ENCODE results near the gene MUC2. TPM values are rescaled to one million over a fixed set of nuclear protein-coding genes. Genes with fewer than 3 reads are reported as not detected.

Gene MUC2
- total and polyA plus RNA-seq, 2 donors (not counting 1 experiment from before 2014, with no cell fraction given) = not detected

DNA sequence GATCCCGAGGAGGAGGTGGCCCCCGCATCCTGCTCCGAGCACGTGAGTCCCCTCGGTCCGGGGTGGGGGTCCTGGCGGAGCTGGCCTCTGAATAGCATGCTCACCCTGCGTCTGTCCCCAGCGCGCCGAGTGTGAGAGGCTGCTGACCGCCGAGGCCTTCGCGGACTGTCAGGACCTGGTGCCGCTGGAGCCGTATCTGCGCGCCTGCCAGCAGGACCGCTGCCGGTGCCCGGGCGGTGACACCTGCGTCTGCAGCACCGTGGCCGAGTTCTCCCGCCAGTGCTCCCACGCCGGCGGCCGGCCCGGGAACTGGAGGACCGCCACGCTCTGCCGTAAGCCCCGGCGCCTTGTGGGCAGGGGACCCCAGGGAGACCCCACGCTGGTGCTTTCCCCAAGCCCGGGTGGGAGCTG is 3.5 kb downstream of the MUC2 start:
- Histone ChIP-seq H3K79me2 (ENCODE audit: control insufficient read depth, insufficient read depth, low read length) (no peaks in the 10 kb centered on the region), H3K27ac (ENCODE audit: low read length in 2 of 2) (no peak overlapping the region), H2AFZ (ENCODE audit: insufficient read depth, low read depth, low read length, poor library complexity, severe bottlenecking) (no peak overlapping the region), H3K9me3 (ENCODE audit: control extremely low read depth in 1 of 3, control insufficient read depth in 2 of 3, insufficient read depth in 1 of 3, low read length in 2 of 3) (no peaks in the 10 kb centered on the region), H3K4me3 (ENCODE audit: control extremely low read depth in 1 of 5, extremely low read depth in 1 of 5, insufficient read depth in 1 of 5, low read depth in 2 of 5, low read length in 4 of 5) (no peak overlapping the region), H3K4me1 (ENCODE audit: control insufficient read depth in 2 of 2, insufficient read depth in 2 of 2, low read length in 2 of 2) (no peaks in the 10 kb centered on the region), H3K9ac (ENCODE audit: low read length) (no peak overlapping the region), H3K4me2 (replicated peaks; ENCODE audit: low read depth, low read length, poor library complexity, severe bottlenecking) (no peak overlapping the region), H3K36me3 (replicated peaks in 1 of 2; ENCODE audit: control extremely low read depth in 1 of 2, control insufficient read depth in 1 of 2, extremely low read depth in 1 of 2, insufficient read depth in 2 of 2, low read length in 1 of 2) (no peaks in the 10 kb centered on the region), H3K27me3 (replicated peaks in 1 of 4; ENCODE audit: control extremely low read depth in 1 of 4, control insufficient read depth in 3 of 4, insufficient read depth in 4 of 4, low read length in 3 of 4) (peaks cover 0 to 2% (median 0%) of the 10 kb centered on the region in 4 experiments), H4K20me1 (ENCODE audit: control insufficient read depth, insufficient read depth, low read length, poor library complexity, severe bottlenecking) (no peaks in the 10 kb centered on the region)
- no peak overlapping the region for H3K4me3 Mint-ChIP-seq
- intact Hi-C loops (cut with micrococcal nuclease) = no loop called here
- ChIA-PET CTCF (no interaction called here), POLR2A (no interaction called here)
- 89% methylated on average over 35 of the region's 39 CpGs for WGBS (ENCODE audit: insufficient coverage)
- TF ChIP-seq EZH2 (IDR thresholded peaks at IDR 0.05; ENCODE audit: borderline replicate concordance, insufficient read depth, low read depth, low read length, poor library complexity, severe bottlenecking) (no peak), CTCF (IDR thresholded peaks at IDR 0.05) (no peak)
- DNase-seq (no peak), ATAC-seq (ENCODE audit: low read depth) (no peak)
- no peak overlapping the region for H3K27ac Mint-ChIP-seq
- H3K27me3 Mint-ChIP-seq = no peaks in the 10 kb centered on the region
- no peaks in the 10 kb centered on the region for H3K4me1 Mint-ChIP-seq
- no peaks in the 10 kb centered on the region for H3K9me3 Mint-ChIP-seq (ENCODE audit: insufficient read depth)

GRCh38 chr11:1081601-1082311 is 7.1 kb downstream of the MUC2 start:
- Histone ChIP-seq H3K4me1 (ENCODE audit: control insufficient read depth in 2 of 2, insufficient read depth in 2 of 2, low read length in 2 of 2) (no peaks in the 10 kb centered on the region), H3K9me3 (ENCODE audit: control extremely low read depth in 1 of 3, control insufficient read depth in 2 of 3, insufficient read depth in 1 of 3, low read length in 2 of 3) (no peaks in the 10 kb centered on the region), H3K79me2 (ENCODE audit: control insufficient read depth, insufficient read depth, low read length) (no peaks in the 10 kb centered on the region), H2AFZ (ENCODE audit: insufficient read depth, low read depth, low read length, poor library complexity, severe bottlenecking) (no peak overlapping the region), H3K27ac (ENCODE audit: low read length in 2 of 2) (no peak overlapping the region), H3K27me3 (replicated peaks in 1 of 4; ENCODE audit: control extremely low read depth in 1 of 4, control insufficient read depth in 3 of 4, insufficient read depth in 4 of 4, low read length in 3 of 4) (no peaks in the 10 kb centered on the region), H4K20me1 (ENCODE audit: control insufficient read depth, insufficient read depth, low read length, poor library complexity, severe bottlenecking) (no peaks in the 10 kb centered on the region), H3K4me2 (replicated peaks; ENCODE audit: low read depth, low read length, poor library complexity, severe bottlenecking) (no peak overlapping the region), H3K9ac (ENCODE audit: low read length) (no peak overlapping the region), H3K36me3 (replicated peaks in 1 of 2; ENCODE audit: control extremely low read depth in 1 of 2, control insufficient read depth in 1 of 2, extremely low read depth in 1 of 2, insufficient read depth in 2 of 2, low read length in 1 of 2) (no peaks in the 10 kb centered on the region), H3K4me3 (ENCODE audit: control extremely low read depth in 1 of 5, extremely low read depth in 1 of 5, insufficient read depth in 1 of 5, low read depth in 2 of 5, low read length in 4 of 5) (no peak overlapping the region)
- TF ChIP-seq EZH2 (IDR thresholded peaks at IDR 0.05; ENCODE audit: borderline replicate concordance, insufficient read depth, low read depth, low read length, poor library complexity, severe bottlenecking) = no peak
- TF ChIP-seq CTCF (IDR thresholded peaks at IDR 0.05) = no peak
- H3K27ac Mint-ChIP-seq = no peak overlapping the region
- 90% methylated on average over 33 of the region's 33 CpGs for WGBS (ENCODE audit: insufficient coverage)
- ATAC-seq (ENCODE audit: low read depth) (no peak), DNase-seq (no peak)
- H3K9me3 Mint-ChIP-seq (ENCODE audit: insufficient read depth) = no peaks in the 10 kb centered on the region
- POLR2A ChIA-PET = no interaction called here
- intact Hi-C loops (cut with micrococcal nuclease) = no loop called here
- CTCF ChIA-PET = no interaction called here
- no peaks in the 10 kb centered on the region for H3K27me3 Mint-ChIP-seq
- H3K4me1 Mint-ChIP-seq = no peaks in the 10 kb centered on the region
- no peak overlapping the region for H3K4me3 Mint-ChIP-seq
